ENCODE data around the gene MALRD1. TPM values are rescaled to one million over a fixed set of nuclear protein-coding genes. Genes with fewer than 3 reads are reported as not detected.

Gene MALRD1
- total RNA-seq, 4 donors from 2014 or later = 58.6 to 357 (median 249) TPM

- Histone ChIP-seq H3K27ac (no peak overlapping the region), H3K27me3 (no peaks in the 10 kb centered on the region), H3K36me3 (peaks cover 0 to 8% (median 0%) of the 10 kb centered on the region in 3 donors), H3K4me1 (no peaks in the 10 kb centered on the region), H3K4me3 (no peak overlapping the region), H3K9me3 (peaks cover 0 to 4% (median 0%) of the 10 kb centered on the region in 4 donors)
- TF ChIP-seq POLR2A (IDR thresholded peaks at IDR 0.05) (no peak), CTCF (IDR thresholded peaks at IDR 0.05) (no peak)
- no peak for DNase-seq
Measured at GRCh38 chr10:19107406-19107805, 58.8 kb downstream of the MALRD1 start.

GRCh38 chr10:19111501-19112267 lies 63.1 kb downstream of the MALRD1 start:
- DNase-seq = no peak
- no peak for TF ChIP-seq CTCF (IDR thresholded peaks at IDR 0.05)
- no peak for TF ChIP-seq POLR2A (IDR thresholded peaks at IDR 0.05)
- Histone ChIP-seq H3K27ac (no peak overlapping the region), H3K36me3 (no peaks in the 10 kb centered on the region), H3K4me1 (no peaks in the 10 kb centered on the region), H3K4me3 (no peak overlapping the region), H3K27me3 (no peaks in the 10 kb centered on the region), H3K9me3 (peaks cover 0 to 4% (median 0%) of the 10 kb centered on the region in 4 donors)

- Histone ChIP-seq H3K36me3 (no peaks in the 10 kb centered on the region), H3K27me3 (no peaks in the 10 kb centered on the region), H3K27ac (no peak overlapping the region), H3K4me3 (no peak overlapping the region), H3K9me3 (no peaks in the 10 kb centered on the region), H3K4me1 (no peaks in the 10 kb centered on the region)
- TF ChIP-seq CTCF (IDR thresholded peaks at IDR 0.05) = no peak
- TF ChIP-seq POLR2A (IDR thresholded peaks at IDR 0.05) = no peak
- DNase-seq = no peak
Measured at GRCh38 chr10:19117438-19117837, 68.8 kb downstream of the MALRD1 start.

GRCh38 chr10:19119191-19119590 lies 70.6 kb downstream of the MALRD1 start:
- Histone ChIP-seq H3K4me3 (no peak overlapping the region), H3K27me3 (no peaks in the 10 kb centered on the region), H3K27ac (no peak overlapping the region), H3K4me1 (no peaks in the 10 kb centered on the region), H3K36me3 (peaks cover 0 to 2% (median 0%) of the 10 kb centered on the region in 3 donors), H3K9me3 (no peaks in the 10 kb centered on the region)
- no peak for DNase-seq
- TF ChIP-seq POLR2A (IDR thresholded peaks at IDR 0.05) (no peak), CTCF (IDR thresholded peaks at IDR 0.05) (no peak)

- no peak for DNase-seq
- H3K4me3 ChIP-seq = no peak overlapping the region
- no peaks in the 10 kb centered on the region for H3K9me3 ChIP-seq
- no peaks in the 10 kb centered on the region for H3K27me3 ChIP-seq
- no peak for TF ChIP-seq POLR2A (IDR thresholded peaks at IDR 0.05)
- H3K27ac ChIP-seq = no peak overlapping the region
- H3K4me1 ChIP-seq = no peaks in the 10 kb centered on the region
- peaks cover 0 to 5% (median 0%) of the 10 kb centered on the region in 3 donors for H3K36me3 ChIP-seq
Measured at GRCh38 chr10:19120381-19120908, 71.8 kb downstream of the MALRD1 start.

GRCh38 chr10:19133992-19134391 lies 85.4 kb downstream of the MALRD1 start:
- H3K27ac ChIP-seq = no peak overlapping the region
- no peak overlapping the region for H3K4me3 ChIP-seq
- H3K36me3 ChIP-seq = peaks cover 0 to 18% (median 0%) of the 10 kb centered on the region in 3 donors
- no peaks in the 10 kb centered on the region for H3K27me3 ChIP-seq
- H3K9me3 ChIP-seq = no peaks in the 10 kb centered on the region
- no peaks in the 10 kb centered on the region for H3K4me1 ChIP-seq
- TF ChIP-seq CTCF (IDR thresholded peaks at IDR 0.05) (no peak), POLR2A (IDR thresholded peaks at IDR 0.05) (no peak)
- no peak for DNase-seq

All from Peyer's patch (tissue), 4 donors.